Measurements from ENCODE around the gene GORASP1. TPM values are rescaled to one million over a fixed set of nuclear protein-coding genes. Genes with fewer than 3 reads are reported as not detected.

Gene GORASP1
- total RNA-seq, 4 donors from 2014 or later = 34.3 to 81.9 (median 38.5) TPM

DNA sequence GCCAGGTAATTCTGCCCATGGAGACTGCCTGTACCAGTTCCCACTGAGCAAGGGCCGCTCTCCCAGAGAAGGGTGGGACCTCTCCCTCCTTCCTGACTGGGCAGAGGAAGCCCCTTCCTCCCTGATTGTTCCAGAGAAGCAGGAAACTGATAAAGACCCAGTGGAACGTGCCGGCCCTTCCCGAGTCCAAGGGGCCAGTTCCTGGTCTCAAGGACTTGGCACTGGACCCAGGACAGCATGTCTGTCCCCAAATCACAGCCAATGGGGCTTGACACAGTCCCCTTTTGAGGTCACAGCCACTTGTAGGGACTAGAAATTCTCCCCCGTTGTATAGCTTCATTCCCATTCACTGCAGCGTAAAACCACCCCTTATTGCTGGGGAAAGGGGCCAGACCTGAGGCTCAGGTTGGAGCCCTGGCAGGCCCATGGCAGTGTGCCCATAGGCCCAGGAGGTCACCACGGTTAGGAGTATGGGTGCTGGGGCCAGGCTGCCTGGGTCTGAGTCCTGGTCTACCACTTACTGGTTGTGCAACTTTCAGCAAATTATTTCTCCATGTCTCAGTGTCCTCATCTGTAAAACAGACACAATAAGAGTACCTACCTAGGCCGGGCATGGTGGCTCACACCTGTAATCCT lies 27.9 kb upstream of the GORASP1 start:
- intact Hi-C loops (cut with DNase I; ENCODE audit: low total_unique reads) (no loop called here), in situ Hi-C loops (cut with MboI; ENCODE audit: low sequenced_read_pairs in 4 of 4) (no loop called here)
- H3K36me3 ChIP-seq = no peaks in the 10 kb centered on the region
- no peak overlapping the region for H3K4me3 ChIP-seq
- no peak for DNase-seq
- peaks cover 0 to 2% of the 10 kb centered on the region in 2 donors for H3K4me1 ChIP-seq
- H3K27ac ChIP-seq = peak overlapping the region; percentile 41 to 66 (median 64)
- TF ChIP-seq, protein P1, sequence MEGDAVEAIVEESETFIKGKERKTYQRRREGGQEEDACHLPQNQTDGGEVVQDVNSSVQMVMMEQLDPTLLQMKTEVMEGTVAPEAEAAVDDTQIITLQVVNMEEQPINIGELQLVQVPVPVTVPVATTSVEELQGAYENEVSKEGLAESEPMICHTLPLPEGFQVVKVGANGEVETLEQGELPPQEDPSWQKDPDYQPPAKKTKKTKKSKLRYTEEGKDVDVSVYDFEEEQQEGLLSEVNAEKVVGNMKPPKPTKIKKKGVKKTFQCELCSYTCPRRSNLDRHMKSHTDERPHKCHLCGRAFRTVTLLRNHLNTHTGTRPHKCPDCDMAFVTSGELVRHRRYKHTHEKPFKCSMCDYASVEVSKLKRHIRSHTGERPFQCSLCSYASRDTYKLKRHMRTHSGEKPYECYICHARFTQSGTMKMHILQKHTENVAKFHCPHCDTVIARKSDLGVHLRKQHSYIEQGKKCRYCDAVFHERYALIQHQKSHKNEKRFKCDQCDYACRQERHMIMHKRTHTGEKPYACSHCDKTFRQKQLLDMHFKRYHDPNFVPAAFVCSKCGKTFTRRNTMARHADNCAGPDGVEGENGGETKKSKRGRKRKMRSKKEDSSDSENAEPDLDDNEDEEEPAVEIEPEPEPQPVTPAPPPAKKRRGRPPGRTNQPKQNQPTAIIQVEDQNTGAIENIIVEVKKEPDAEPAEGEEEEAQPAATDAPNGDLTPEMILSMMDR (IDR thresholded peaks at IDR 0.05 in 4 of 5, conservative IDR thresholded peaks at IDR 0.05 in 1 of 5) = no peak
- TF ChIP-seq POLR2A (IDR thresholded peaks at IDR 0.05) = peak in 1 of 2 donors; percentile 4
- peak; percentile 35 to 61 for ATAC-seq
- no peaks in the 10 kb centered on the region for H3K9me3 ChIP-seq
- no peaks in the 10 kb centered on the region for H3K27me3 ChIP-seq

DNA sequence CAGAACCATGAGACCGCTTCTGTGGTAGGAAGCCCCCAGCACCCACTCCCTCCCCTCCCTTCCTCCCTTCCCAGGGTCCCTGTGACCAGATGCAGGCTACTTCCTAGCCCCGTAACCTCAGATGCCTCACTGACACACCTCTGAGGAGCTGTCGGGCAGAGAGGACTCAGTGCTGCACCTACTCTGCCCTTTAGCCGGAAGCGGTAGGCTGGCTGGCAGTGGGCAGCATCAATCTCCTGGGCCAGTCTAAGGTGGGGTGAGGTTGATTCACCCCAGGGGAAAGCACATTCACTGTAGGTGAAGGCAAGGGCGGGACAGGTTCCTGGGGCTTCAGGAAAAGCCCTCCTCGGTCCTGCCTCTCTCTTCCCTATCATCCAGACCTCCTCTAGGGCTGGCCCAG lies 26.9 kb upstream of the GORASP1 start:
- ATAC-seq (no peak), DNase-seq (no peak)
- no peak for TF ChIP-seq POLR2A (IDR thresholded peaks at IDR 0.05)
- TF ChIP-seq, protein P1 (IDR thresholded peaks at IDR 0.05 in 4 of 5, conservative IDR thresholded peaks at IDR 0.05 in 1 of 5) = no peak
- Histone ChIP-seq H3K9me3 (no peaks in the 10 kb centered on the region), H3K4me3 (no peak overlapping the region), H3K27me3 (no peaks in the 10 kb centered on the region), H3K4me1 (no peaks in the 10 kb centered on the region), H3K27ac (peak overlapping the region in 2 of 4 donors; percentile 41 to 57), H3K36me3 (no peaks in the 10 kb centered on the region)
- intact Hi-C loops (cut with DNase I; ENCODE audit: low total_unique reads) (no loop called here), in situ Hi-C loops (cut with MboI; ENCODE audit: low sequenced_read_pairs in 4 of 4) (no loop called here)

DNA sequence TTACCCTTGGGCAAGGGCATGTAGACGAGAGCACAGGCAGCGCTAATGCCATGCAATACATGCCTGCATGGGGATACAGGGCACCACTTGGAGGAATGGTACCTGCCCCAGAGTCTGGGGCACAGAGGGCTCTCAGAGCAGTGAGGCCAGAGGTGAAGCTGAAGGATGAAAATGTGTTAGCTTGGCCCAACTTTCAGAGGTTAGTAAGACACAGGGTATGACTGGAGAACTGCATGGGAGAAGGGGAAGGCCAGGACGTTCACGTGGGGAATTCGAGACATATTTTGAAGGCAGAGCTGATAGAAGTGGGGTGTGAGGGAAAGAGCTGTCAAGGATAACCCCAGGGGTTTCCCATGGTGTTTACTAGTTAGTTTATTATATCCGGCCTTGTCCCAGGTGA lies 26.4 kb upstream of the GORASP1 start:
- H3K4me3 ChIP-seq = no peak overlapping the region
- intact Hi-C loops (cut with DNase I; ENCODE audit: low total_unique reads) (no loop called here), in situ Hi-C loops (cut with MboI; ENCODE audit: low sequenced_read_pairs in 4 of 4) (no loop called here)
- no peaks in the 10 kb centered on the region for H3K36me3 ChIP-seq
- no peaks in the 10 kb centered on the region for H3K9me3 ChIP-seq
- H3K27me3 ChIP-seq = no peaks in the 10 kb centered on the region
- TF ChIP-seq, protein P1 (IDR thresholded peaks at IDR 0.05 in 4 of 5, conservative IDR thresholded peaks at IDR 0.05 in 1 of 5) = no peak
- no peak for ATAC-seq
- no peaks in the 10 kb centered on the region for H3K4me1 ChIP-seq
- H3K27ac ChIP-seq = peak overlapping the region in 1 of 4 donors; percentile 57
- no peak for DNase-seq

- ATAC-seq (no peak), DNase-seq (no peak)
- in situ Hi-C loops (cut with MboI; ENCODE audit: low sequenced_read_pairs in 4 of 4) (no loop called here), intact Hi-C loops (cut with DNase I; ENCODE audit: low total_unique reads) (no loop called here)
- Histone ChIP-seq H3K4me1 (no peaks in the 10 kb centered on the region), H3K36me3 (no peaks in the 10 kb centered on the region), H3K4me3 (no peak overlapping the region), H3K27me3 (no peaks in the 10 kb centered on the region), H3K9me3 (no peaks in the 10 kb centered on the region), H3K27ac (no peak overlapping the region)
- TF ChIP-seq, protein P1 (IDR thresholded peaks at IDR 0.05 in 4 of 5, conservative IDR thresholded peaks at IDR 0.05 in 1 of 5) = no peak
- TF ChIP-seq POLR2A (IDR thresholded peaks at IDR 0.05) = no peak
Measured at GRCh38 chr3:39133093-39133490, 25.7 kb upstream of the GORASP1 start.

Measured in gastrocnemius medialis (tissue), 4 donors.